Stimulated activated CD8-positive, alpha-beta memory T cell treated with anti-CD3 and anti-CD28 coated beads, Interleukin-15, amount 100 ng/mL, for 24 hours (primary cell): ENCODE data around the gene TCHP.
"Not testable (repeated sequence)": the region's sequence is repeated elsewhere in the genome, so short reads cannot be mapped to it uniquely, and the experiment has no call there.

ENCODE experiments used
- DNase-seq: peaks from one replicate; pipeline ENCODE4 v3.0.0-alpha.2; 2020; ENCODE audit warnings: low read depth

Gene TCHP, protein sequence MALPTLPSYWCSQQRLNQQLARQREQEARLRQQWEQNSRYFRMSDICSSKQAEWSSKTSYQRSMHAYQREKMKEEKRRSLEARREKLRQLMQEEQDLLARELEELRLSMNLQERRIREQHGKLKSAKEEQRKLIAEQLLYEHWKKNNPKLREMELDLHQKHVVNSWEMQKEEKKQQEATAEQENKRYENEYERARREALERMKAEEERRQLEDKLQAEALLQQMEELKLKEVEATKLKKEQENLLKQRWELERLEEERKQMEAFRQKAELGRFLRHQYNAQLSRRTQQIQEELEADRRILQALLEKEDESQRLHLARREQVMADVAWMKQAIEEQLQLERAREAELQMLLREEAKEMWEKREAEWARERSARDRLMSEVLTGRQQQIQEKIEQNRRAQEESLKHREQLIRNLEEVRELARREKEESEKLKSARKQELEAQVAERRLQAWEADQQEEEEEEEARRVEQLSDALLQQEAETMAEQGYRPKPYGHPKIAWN

DNA sequence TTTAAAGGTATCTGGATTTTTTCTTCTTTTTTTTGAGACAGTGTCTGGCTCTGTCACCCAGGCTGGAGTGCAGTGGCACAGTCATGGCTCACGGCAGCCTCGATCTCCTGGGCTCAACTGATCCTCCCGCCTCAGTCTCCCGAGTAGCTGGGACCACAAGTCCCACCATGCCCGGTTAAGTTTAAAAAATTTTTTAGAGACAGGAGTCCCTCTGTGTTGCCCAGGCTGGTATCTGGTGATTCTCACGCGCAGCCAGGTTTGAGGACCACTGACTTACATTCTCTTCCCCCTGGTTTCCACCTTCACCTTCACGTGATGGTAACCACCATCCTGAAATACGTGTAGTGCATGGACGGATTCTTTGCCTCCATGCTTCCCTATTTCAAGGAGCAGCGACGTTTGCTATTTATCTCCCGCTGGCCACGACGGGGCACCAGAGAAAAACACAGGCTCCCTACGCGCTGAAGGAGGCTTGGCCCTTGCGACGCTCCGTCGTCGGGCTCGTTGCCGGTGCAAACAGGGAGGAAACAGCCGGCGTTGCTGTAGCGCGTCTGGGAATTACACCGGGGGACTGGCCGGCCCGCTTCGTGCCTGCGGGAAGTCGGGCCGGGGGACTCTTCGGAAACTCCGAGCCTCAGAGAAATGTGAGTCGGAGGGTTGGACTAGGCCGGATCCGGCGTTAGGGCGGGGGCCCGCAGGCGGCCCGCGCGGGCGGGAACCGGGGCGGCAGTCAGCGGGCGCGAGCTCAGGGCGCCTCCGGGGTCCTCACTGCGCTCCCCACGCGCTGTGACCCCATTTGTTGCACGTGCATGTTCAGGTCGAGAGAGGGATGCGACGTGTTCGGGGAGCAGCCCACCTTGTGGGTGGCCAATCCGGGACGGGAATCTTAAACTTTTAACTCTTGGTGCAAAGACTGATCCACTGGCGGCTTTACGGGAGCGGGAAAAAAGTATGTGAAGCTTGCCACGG is at the start of gene TCHP:
TSS of gene TCHP (plus strand) at position 492 of the 969 bp plus-strand sequence. CDS start 2,753 bp downstream, outside the sequence.
- peak; percentile 35 for DNase-seq

DNA sequence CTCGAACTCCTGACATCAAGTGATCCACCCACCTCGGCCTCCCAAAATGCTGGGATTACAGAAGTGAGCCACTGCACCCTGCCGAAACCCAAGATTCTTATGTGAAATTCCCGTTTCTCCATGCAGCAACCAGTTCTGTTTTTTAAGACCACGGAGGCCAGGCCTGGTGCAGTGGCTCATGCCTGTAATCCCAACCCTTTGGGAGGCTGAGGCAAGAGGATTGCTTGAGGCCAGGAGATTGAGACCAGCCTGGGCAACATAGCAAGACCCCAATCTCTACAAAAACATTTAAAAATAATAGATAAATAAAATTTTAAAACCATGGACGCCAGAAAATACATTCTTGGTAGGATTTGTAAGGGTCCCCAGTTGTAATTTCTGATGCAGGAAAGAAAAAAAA is 49.6 kb upstream of the TCHP start:
- DNase-seq: not testable (repeated sequence)

DNA sequence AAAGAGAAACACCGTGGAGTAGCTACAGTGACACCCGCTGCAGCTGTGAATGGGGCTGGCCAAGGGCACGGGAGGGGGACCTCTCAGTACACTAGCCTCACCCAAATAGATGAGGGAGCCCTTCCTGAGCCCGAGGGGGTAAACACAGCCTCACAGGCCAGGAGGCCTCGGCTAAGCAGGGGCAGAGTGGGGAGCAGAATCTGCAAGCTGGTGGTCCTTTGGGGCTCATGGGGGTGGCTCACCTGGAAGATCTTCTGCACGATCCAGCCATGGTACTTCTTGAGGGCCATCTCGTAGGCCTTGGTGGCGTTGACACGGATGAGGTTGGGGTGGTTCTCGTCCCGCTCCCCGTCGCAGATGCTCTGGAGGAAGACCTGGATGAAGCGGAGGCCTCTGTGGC is 44.7 kb upstream of the TCHP start:
- no peak for DNase-seq

GRCh38 chr12:109857715-109858114 is 42.4 kb upstream of the TCHP start:
- DNase-seq: no peak

DNA sequence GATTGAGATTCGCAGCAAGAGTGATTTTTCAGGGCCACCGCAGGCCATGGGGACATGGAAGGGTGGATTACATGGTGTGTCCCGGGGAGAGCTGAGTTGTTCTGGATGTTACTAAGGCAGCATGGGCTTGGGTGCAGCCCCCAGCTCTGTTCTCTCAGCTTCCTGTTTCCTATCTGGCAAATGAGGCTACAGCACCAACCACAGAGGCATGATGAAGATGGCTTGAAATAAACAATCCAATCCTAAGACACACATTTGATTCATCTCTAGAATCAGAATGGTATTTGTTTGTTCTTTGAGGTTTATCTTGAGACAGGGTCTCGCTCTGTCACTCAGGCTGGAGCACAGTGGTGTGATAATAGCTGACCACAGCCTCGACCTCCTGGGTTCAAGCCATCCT is 41.3 kb upstream of the TCHP start:
- DNase-seq: no peak

GRCh38 chr12:109860977-109861376 is 39.1 kb upstream of the TCHP start:
- DNase-seq: no peak

- no peak for DNase-seq
Observed at GRCh38 chr12:109861689-109862314, 38.3 kb upstream of the TCHP start.

- not testable (repeated sequence) for DNase-seq
Observed at GRCh38 chr12:109862491-109862890, 37.6 kb upstream of the TCHP start.

GRCh38 chr12:109863847-109864712 is 36.0 kb upstream of the TCHP start:
- no peak for DNase-seq

- DNase-seq: no peak
Observed at GRCh38 chr12:109864916-109865315, 35.2 kb upstream of the TCHP start.

- DNase-seq: no peak
Observed at GRCh38 chr12:109868182-109869051, 31.7 kb upstream of the TCHP start.

GRCh38 chr12:109870648-109871047 is 29.4 kb upstream of the TCHP start:
- no peak for DNase-seq

GRCh38 chr12:109871668-109872314 is 28.3 kb upstream of the TCHP start:
- no peak for DNase-seq

DNA sequence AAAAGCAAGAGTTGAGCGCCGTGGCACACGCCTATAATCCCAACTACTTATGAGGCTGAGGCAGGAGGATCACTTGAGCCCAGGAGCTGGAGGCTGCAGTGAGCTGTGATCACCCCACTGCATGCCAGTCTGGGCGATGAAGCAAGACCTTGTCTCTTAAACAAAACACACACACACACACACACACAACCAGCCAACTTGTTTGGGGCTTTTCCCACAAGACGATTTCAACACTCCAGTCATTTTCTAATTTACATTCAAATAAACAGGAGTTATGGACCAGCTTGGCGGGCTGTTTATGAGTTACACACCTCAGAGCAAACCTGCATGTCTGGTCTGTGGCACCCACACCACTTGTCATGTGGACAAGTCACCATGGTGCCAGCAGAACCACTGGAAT is 26.4 kb upstream of the TCHP start:
- no peak for DNase-seq

DNA sequence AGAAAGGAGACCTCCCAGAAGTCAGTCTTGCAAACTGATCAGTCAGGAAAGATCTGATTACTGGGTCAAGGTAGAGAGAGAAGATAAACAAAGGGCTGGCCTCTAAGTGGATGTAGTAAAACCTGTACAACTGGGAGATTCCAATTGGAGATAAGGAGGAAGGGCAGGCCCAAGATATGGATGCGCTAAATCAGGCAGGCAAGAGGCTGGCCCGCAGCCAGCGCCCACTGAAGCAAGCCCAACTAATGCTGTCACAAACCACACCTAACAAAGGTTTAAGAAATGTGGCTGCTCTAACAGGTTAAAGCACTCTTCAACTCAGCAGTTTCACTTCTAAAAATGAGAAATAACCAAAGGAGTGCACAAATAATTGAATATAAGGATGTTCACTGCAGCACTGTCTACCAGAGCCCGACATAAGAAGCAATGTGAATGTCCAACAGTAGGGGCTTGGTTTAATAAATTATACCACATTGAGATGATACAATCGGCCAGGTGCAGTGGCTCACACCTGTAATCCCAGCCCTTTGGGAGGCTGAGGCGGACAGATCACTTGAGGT is 24.4 kb upstream of the TCHP start:
- DNase-seq: no peak

GRCh38 chr12:109876406-109876805 is 23.7 kb upstream of the TCHP start:
- DNase-seq: no peak

DNA sequence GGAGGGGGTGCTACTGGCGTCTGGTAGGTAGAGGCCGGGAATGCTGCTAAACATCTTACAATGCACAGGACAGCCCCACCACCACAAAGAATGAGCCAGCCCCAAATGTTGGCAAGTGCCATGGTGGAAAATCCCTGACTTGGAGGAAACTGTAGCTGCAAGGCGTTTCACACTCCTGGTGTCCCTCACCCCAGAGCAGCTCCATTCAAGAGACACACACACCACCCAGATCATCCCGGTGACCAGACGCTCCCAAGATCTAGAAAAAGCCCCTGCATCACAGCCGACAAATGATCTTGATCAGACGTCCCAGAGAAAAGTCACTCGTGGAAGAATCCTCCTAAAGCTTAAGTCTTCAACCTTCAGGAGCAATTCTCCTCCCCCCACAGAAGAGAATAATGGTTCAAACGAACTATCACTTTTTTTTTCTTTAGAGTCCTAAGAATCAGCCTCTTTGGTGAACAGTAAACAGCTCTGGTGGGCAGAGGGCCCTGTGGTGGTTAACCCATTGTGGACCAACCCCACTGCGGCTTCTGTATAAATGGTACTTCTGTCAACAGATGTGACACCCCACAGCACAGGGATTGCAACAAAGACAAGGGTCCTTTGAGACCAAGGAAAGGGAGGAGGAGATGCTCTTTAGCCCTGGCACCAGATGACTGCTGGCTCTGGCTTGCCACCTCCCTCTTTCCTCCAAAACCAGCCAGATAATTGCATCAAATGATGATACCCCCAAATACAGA is 22.4 kb upstream of the TCHP start:
- DNase-seq: no peak

DNA sequence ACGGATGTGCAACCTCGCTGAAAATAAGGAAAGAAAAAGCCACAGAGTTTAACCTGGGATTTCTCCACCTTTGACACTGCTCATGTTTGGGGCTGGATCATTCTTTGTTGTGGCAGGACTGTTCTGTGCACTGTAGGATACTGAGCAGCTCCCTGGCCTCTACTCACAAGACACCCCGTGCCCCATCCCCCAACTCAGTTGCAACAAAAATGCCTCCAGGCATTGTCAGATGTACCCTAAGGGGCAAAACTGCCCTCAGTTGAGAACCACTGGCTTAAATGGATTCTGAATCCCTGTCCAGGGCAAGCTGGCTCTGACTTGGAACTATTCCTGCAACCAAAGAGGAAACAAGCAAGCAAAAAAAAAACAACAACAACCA is 21.8 kb upstream of the TCHP start:
- DNase-seq: no peak

- no peak for DNase-seq
Observed at GRCh38 chr12:109878749-109879148, 21.3 kb upstream of the TCHP start.
